ENCODE data around the gene PRRT1. TPM values are rescaled to one million over a fixed set of nuclear protein-coding genes. Genes with fewer than 3 reads are reported as not detected.

Gene PRRT1
- total RNA-seq, 1 experiment from 2014 or later = 1.9 TPM

DNA sequence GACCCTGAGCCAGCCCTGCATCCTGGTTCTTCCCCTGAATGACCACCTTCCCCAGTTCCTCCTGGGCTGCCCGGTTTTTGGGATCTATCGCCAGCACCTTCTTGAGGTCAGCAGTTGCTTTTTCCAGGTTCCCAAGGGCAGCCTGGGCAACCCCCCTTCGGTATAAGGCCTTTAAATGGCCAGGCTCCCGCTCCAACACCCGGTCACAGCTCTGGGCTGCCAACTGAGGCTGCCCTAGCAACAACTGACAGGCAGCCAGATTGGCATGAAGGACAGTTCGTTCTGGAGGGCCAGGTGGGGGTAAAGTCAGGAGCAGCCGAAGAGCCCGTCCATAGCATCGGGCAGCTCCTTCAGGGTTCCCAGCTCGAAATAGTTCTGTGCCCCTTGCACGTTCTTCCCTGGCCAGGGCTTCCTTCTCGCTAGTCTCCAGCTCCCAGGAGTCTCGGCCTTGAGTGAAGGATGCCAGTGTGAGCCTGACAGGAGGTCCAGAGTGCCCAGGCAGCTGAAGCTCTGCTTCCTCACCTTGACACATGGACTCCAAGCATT lies 22.9 kb downstream of the PRRT1 start:
- Histone ChIP-seq H3K23ac (ENCODE audit: insufficient read length, low read depth, low read length) (no peak overlapping the region), H2BK20ac (ENCODE audit: low read depth, low read length, poor library complexity, severe bottlenecking) (no peak overlapping the region), H4K20me1 (ENCODE audit: control insufficient read depth, insufficient read depth, insufficient read length) (no peaks in the 10 kb centered on the region), H2AFZ (ENCODE audit: low read length) (no peak overlapping the region), H3K79me2 (ENCODE audit: insufficient read depth, low read length) (no peaks in the 10 kb centered on the region), H3K79me1 (ENCODE audit: insufficient read depth, low read depth, low read length, poor library complexity, severe bottlenecking) (no peaks in the 10 kb centered on the region), H3K4me1 (ENCODE audit: insufficient read depth, low read length) (no peaks in the 10 kb centered on the region), H2BK5ac (ENCODE audit: insufficient read length, low read length) (no peak overlapping the region), H3K9me3 (ENCODE audit: control insufficient read depth, low read depth, low read length) (no peaks in the 10 kb centered on the region), H2BK15ac (ENCODE audit: low read depth, low read length) (no peak overlapping the region), H3K4ac (ENCODE audit: low read depth, low read length) (no peak overlapping the region), H2BK12ac (ENCODE audit: insufficient read length, low read depth, low read length) (no peak overlapping the region), H4K5ac (ENCODE audit: insufficient read length, low read depth, low read length) (no peak overlapping the region), H3K18ac (ENCODE audit: insufficient read length, low read depth, low read length) (no peak overlapping the region), H3K14ac (ENCODE audit: insufficient read depth, low read length) (no peak overlapping the region), H3K4me2 (ENCODE audit: insufficient read depth, insufficient read length, low read length) (no peak overlapping the region), H3K56ac (ENCODE audit: insufficient read length, low read depth, low read length) (no peak overlapping the region), H3K23me2 (ENCODE audit: insufficient read length, low read depth, low read length, poor library complexity, severe bottlenecking) (peaks cover 3% of the 10 kb centered on the region), H3K27ac (ENCODE audit: insufficient read length, low read depth, low read length) (no peak overlapping the region), H4K91ac (ENCODE audit: insufficient read length, low read depth, low read length) (no peak overlapping the region), H4K8ac (replicated peaks; ENCODE audit: insufficient read length, low read depth, low read length) (no peak overlapping the region), H2AK5ac (ENCODE audit: insufficient read length, low read length) (no peak overlapping the region), H2BK120ac (ENCODE audit: low read depth, low read length, poor library complexity, severe bottlenecking) (no peak overlapping the region), H3K27me3 (ENCODE audit: insufficient read depth, low read length) (no peaks in the 10 kb centered on the region), H3T11ph (ENCODE audit: low read length) (no peak overlapping the region), H3K9ac (ENCODE audit: extremely low read depth, insufficient read length, low read length) (no peak overlapping the region)
- TF ChIP-seq, protein P1, sequence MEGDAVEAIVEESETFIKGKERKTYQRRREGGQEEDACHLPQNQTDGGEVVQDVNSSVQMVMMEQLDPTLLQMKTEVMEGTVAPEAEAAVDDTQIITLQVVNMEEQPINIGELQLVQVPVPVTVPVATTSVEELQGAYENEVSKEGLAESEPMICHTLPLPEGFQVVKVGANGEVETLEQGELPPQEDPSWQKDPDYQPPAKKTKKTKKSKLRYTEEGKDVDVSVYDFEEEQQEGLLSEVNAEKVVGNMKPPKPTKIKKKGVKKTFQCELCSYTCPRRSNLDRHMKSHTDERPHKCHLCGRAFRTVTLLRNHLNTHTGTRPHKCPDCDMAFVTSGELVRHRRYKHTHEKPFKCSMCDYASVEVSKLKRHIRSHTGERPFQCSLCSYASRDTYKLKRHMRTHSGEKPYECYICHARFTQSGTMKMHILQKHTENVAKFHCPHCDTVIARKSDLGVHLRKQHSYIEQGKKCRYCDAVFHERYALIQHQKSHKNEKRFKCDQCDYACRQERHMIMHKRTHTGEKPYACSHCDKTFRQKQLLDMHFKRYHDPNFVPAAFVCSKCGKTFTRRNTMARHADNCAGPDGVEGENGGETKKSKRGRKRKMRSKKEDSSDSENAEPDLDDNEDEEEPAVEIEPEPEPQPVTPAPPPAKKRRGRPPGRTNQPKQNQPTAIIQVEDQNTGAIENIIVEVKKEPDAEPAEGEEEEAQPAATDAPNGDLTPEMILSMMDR (conservative IDR thresholded peaks at IDR 0.05) = no peak
- Mint-ChIP-seq H3K36me3 (ENCODE audit: insufficient read depth in 1 of 3, low read depth in 3 of 3) (peaks cover 8 to 23% (median 17%) of the 10 kb centered on the region in 3 experiments; a peak in 6 of 7 replicates), H3K4me1 (peaks cover 22 to 35% of the 10 kb centered on the region in 2 experiments), H3K27ac (peak overlapping the region; percentile 88 to 100 (median 99); a peak in 4 of 7 replicates), H3K27me3 (ENCODE audit: low read depth) (no peaks in the 10 kb centered on the region; the same call in 1 of the 2 replicates), H3K4me3 (peak overlapping the region; percentile 99), H3K9me3 (no peaks in the 10 kb centered on the region)
- no CpG with 5 or more reads among the region's 13 CpGs for WGBS (ENCODE audit: extremely low coverage, insufficient read length, low lambda C conversion rate)
- DNase-seq = no peak

Measured in H9 (cell line).